GM19193 (cell line): ENCODE results near the gene KIF16B.

Source experiments
- POLR2A ChIP-seq: IDR thresholded peaks from 4 replicates; pipeline ENCODE4 v1.6.1; 2011; ENCODE audit not compliant: insufficient read depth, insufficient read length; ENCODE audit errors: extremely low read depth

KIF16B gene

GRCh38 chr20:16552015-16552414 lies 21.2 kb downstream of the KIF16B start:
- no peak for TF ChIP-seq POLR2A

- no peak for TF ChIP-seq POLR2A
Measured at GRCh38 chr20:16551607-16552006, 21.6 kb downstream of the KIF16B start.

GRCh38 chr20:16548068-16548672 lies 25.1 kb downstream of the KIF16B start:
- TF ChIP-seq POLR2A: no peak

GRCh38 chr20:16544949-16545348 lies 28.3 kb downstream of the KIF16B start:
- no peak for TF ChIP-seq POLR2A

GRCh38 chr20:16542477-16542876 lies 30.8 kb downstream of the KIF16B start:
- TF ChIP-seq POLR2A: no peak

DNA sequence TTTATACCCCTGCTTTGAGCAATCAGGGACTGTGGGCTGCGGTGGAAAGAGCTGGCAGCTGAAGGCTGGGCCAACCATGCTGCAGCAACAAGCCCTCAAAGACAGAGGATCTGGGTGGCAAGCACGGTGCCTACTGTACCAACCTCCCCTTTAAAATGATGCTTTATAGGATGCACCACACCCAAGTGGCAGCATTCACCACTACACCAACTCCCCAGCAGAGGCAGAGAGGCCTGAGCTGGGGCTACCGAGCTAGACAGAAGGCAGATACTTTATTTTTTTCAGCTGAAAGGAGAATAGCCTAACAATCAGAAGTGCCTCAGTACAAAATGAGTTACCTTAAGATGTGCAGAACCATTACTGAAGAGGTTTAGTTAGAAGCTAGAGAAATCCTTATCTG lies 31.4 kb downstream of the KIF16B start:
- no peak for TF ChIP-seq POLR2A

DNA sequence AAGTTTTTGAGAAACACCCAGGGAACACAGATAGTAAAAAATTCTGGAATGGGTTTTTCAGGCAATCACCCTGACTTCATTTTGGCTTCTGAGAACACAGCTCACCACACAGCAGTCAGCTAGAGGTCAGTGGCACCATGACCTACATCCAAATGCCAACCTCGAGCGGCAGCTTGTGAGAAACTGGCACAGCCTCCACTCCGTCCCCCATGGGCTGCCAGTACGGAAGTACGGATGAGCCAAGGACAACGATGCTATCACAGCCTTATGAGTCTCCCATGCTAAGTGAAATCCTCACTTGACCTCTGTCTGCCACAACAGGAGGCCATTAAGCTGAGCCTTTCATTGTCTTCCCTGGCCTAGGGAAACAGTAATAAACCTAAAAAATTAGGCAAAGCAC lies 32.0 kb downstream of the KIF16B start:
- no peak for TF ChIP-seq POLR2A

- no peak for TF ChIP-seq POLR2A
Measured at GRCh38 chr20:16539280-16540021, 33.8 kb downstream of the KIF16B start.

GRCh38 chr20:16538779-16539178 lies 34.5 kb downstream of the KIF16B start:
- no peak for TF ChIP-seq POLR2A

- no peak for TF ChIP-seq POLR2A
Measured at GRCh38 chr20:16537918-16538317, 35.3 kb downstream of the KIF16B start.

- TF ChIP-seq POLR2A: no peak
Measured at GRCh38 chr20:16537025-16537665, 36.1 kb downstream of the KIF16B start.

DNA sequence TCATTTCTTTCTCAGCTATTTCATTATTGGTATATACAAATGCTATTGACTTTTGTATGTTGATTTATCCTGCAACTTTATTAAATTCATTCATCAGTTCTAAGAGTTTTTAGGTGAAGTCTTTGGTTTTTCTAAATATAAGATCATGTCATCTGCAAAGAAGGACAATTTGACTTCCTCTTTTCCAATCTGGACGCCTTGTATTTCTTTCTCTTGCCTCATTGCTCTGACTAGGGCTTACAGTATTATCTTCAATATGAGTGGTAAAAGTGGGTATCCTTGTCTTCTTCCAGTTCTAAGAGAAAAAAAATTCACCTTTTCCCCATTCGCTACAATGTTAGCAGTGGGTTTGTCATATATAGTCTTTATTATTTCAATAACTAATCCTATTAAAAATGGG lies 38.0 kb downstream of the KIF16B start:
- no peak for TF ChIP-seq POLR2A

DNA sequence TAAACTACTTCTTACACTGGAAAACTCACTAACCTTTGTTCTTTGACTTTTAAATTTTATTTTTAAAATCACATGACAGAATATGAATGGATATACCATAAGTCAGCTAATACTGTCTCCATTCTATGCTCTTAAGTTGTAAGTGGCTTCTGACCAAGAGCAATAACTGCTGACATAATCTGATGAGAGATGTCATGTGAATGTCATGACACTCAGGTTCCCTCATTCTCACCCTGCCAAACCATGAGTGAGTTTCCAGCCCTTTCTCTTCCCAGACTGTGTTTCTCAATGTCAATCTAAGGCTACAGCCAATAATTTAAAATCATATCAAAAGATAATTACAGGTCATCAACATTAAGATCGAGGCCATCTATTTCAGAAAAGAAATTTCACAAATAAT lies 39.7 kb downstream of the KIF16B start:
- no peak for TF ChIP-seq POLR2A

DNA sequence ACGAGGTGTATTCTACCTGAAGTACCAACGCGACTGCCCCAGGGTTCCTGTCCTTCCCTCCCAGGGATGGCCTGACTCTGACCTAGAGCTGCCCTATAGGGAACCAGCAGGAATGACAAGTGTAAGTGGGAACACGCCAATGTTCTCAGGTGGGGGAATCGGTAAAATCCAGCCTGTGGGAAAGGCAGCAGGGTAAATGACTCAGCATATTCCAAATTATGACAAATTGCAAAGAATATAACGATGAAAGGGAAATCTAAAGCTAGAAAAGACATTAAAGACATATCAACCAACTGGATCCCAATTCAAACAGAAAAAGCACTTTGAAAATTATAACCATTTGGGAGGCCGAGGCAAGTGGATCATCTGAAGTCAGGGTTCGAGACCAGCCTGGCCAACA lies 41.8 kb downstream of the KIF16B start:
- TF ChIP-seq POLR2A: no peak

DNA sequence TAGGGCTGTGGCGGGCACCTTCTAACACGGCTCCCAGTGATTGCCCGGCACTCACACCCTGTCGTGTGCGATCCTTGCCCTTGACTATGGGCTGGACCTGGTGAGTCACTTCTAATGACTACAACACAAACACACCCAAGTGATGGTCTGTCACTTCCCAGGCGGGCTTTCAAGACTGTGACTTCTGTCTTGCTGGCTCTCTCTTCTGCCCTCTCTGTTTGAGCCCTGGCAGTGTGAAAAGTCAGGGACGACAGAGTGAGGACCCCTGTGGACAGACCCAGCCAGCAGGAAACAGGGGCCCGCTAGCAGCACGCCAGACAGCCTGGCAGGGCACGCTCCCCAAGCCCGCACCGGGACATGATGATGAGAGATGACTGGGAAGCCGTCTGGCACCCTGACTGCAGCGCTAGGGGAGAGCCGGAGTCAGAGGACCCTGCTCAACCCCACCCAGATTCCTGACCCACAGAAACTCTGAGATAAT lies 43.0 kb downstream of the KIF16B start:
- no peak for TF ChIP-seq POLR2A

DNA sequence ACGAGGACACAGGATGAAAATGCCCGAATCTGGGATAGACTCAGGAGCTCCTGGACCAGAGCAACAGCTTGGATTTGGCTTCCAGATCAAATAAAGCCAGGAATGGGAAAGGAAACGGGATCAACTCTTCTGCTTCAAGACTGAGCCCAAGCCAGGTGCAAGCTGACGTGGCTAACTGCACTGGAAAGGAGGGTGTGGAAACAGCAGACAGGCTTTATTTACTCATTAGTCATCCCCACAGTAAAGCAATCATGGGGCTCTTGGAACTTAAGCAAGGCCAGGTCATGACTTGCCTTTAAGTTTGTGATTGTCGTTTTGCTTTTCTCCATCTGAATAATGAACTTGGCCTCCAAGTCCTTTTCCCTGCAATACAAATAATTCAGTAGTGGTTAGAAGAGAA lies 45.2 kb downstream of the KIF16B start:
- TF ChIP-seq POLR2A: no peak

DNA sequence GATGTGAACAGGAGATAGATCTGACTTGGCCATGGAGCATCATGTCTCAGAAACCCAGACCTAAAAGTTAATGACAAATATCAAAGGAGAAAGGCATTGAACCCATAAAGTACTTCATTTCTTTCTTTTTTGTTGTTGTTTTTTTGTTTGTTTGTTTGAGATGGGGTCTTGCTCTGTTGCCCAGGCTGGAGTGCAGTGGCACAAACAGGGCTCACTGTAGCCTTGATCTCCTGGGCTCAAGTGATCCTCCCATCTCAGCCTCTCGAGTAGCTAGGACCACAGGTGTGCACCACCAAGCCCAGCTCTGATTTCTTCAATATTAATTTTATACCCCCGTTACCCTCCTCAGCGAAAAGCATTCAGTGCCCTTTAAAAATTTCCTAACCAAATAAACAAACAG lies 45.8 kb downstream of the KIF16B start:
- no peak for TF ChIP-seq POLR2A
